HepG2 (cell line): ENCODE measurements around the gene PRDX5. TPM values are rescaled to one million over a fixed set of nuclear protein-coding genes. Genes with fewer than 3 reads are reported as not detected.
A peak's percentile ranks its signal among the peaks of the same experiment; 100 is the strongest.

Experiments
- EP300 ChIP-seq, 3 experiments: sonication (generic) in 1 of 3; formaldehyde crosslinking in 1 of 3; IDR thresholded peaks; 2 replicates each; pipeline versions ENCODE4 v1.5.1 to v1.6.1; 2011 to 2020; ENCODE audit warnings: low read depth in 2 of 3, low read length in 2 of 3, borderline replicate concordance in 1 of 3, improper control_type of control experiment in 1 of 3, mild to moderate bottlenecking in 1 of 3, missing genetic modification reagents in 1 of 3, moderate library complexity in 1 of 3
- EZH2 ChIP-seq: conservative IDR thresholded peaks from 2 replicates; pipeline ENCODE4 v1.6.1; 2012; ENCODE audit warnings: mild to moderate bottlenecking, low read depth, low read length, moderate library complexity
- FOXO1 ChIP-seq: sonication (generic); formaldehyde crosslinking; IDR thresholded peaks from 2 replicates; pipeline ENCODE4 v1.4.0; 2020; ENCODE audit warnings: missing genetic modification reagents
- HES4 ChIP-seq: sonication (generic); formaldehyde crosslinking; IDR thresholded peaks from 2 replicates; pipeline ENCODE4 v1.9.0; 2021; ENCODE audit warnings: mild to moderate bottlenecking, missing genetic modification reagents, borderline replicate concordance
- MATR3 ChIP-seq: sonication (generic); formaldehyde crosslinking; IDR thresholded peaks from 2 replicates; pipeline ENCODE4 v1.4.0; 2020; ENCODE audit warnings: missing genetic modification reagents
- MED8 ChIP-seq: sonication (generic); formaldehyde crosslinking; IDR thresholded peaks from 2 replicates; pipeline ENCODE4 v1.8.1; 2023; ENCODE audit warnings: mild to moderate bottlenecking, missing genetic modification reagents; ENCODE audit not compliant: insufficient replicate concordance
- MTA3 ChIP-seq: sonication (generic); formaldehyde crosslinking; IDR thresholded peaks from 2 replicates; pipeline ENCODE4 v1.4.0; 2020; ENCODE audit warnings: missing genetic modification reagents
- NCOA5 ChIP-seq: sonication (generic); formaldehyde crosslinking; IDR thresholded peaks from 2 replicates; pipeline ENCODE4 v1.4.0; 2020; ENCODE audit warnings: missing genetic modification reagents
- NFE2 ChIP-seq: sonication (generic); formaldehyde crosslinking; IDR thresholded peaks from 2 replicates; pipeline ENCODE4 v1.4.0; 2020; ENCODE audit warnings: missing genetic modification reagents
- PCBP1 ChIP-seq: fragments of 200-400 bp; formaldehyde crosslinking; IDR thresholded peaks from 2 replicates; pipeline ENCODE4 v1.6.1; 2017; ENCODE audit warnings: mild to moderate bottlenecking, low read depth, low read length, borderline replicate concordance
- RNF2 ChIP-seq: fragments of 450-650 bp; conservative IDR thresholded peaks from 2 replicates; pipeline ENCODE4 v1.6.1; 2016; ENCODE audit warnings: low read depth
- SALL1 ChIP-seq: sonication (generic); formaldehyde crosslinking; IDR thresholded peaks from 2 replicates; pipeline ENCODE4 v1.8.0; 2022; ENCODE audit warnings: mild to moderate bottlenecking, missing genetic modification reagents
- SIX1 ChIP-seq: sonication (generic); formaldehyde crosslinking; IDR thresholded peaks from 2 replicates; pipeline ENCODE4 v1.4.0; 2020; ENCODE audit warnings: missing genetic modification reagents, borderline replicate concordance
- ZNF296 ChIP-seq: sonication (generic); formaldehyde crosslinking; conservative IDR thresholded peaks from 2 replicates; pipeline ENCODE4 v1.5.0; 2020; ENCODE audit warnings: mild to moderate bottlenecking, missing genetic modification reagents
- ZNF3 ChIP-seq: IDR thresholded peaks from 2 replicates; pipeline ENCODE4 v1.7.0; 2017; ENCODE audit warnings: inconsistent platforms
- ZNF557 ChIP-seq: sonication (generic); formaldehyde crosslinking; IDR thresholded peaks from 2 replicates; pipeline ENCODE4 v1.4.0; 2020; ENCODE audit warnings: missing genetic modification reagents
- ZNF761 ChIP-seq: sonication (generic); formaldehyde crosslinking; conservative IDR thresholded peaks from 2 replicates; pipeline ENCODE4 v1.4.0; 2020; ENCODE audit warnings: mild to moderate bottlenecking, missing genetic modification reagents
- ZNF777 ChIP-seq: sonication (generic); formaldehyde crosslinking; IDR thresholded peaks from 2 replicates; pipeline ENCODE4 v1.4.0; 2020; ENCODE audit warnings: missing genetic modification reagents
- polyA plus RNA-seq, 8 experiments: library from polyadenylated mRNA; depleted of rRNA in 3 of 8; stranded (reverse) in 7 of 8; unstranded in 1 of 8; fragments of >200 nt; fragmentation: Illumina TruSeq in 4 of 8; extraction: Trizol in 4 of 8; gene quantifications; 2 replicates each; pipeline versions ENCODE4 v1.2.1 to v1.2.3, GENCODE V29; 2011 to 2016; ENCODE audit warnings: low read depth in 4 of 8, missing spikeins in 1 of 8, mixed read lengths in 1 of 8; ENCODE audit not compliant: insufficient read depth in 1 of 8
- total RNA-seq, 5 experiments: library from RNA; depleted of rRNA; stranded (reverse); fragments of >200 nt; fragmentation: Illumina TruSeq; extraction: Trizol; gene quantifications; 2 replicates each; pipeline ENCODE4 v1.2.3, GENCODE V29; 2016; ENCODE audit warnings: low read depth in 1 of 5
- TF ChIP-seq, protein P1 (sequence below): fragments of 450-650 bp; IDR thresholded peaks from 2 replicates; pipeline ENCODE4 v1.6.1; 2016
- TF ChIP-seq, protein P2 (sequence below): IDR thresholded peaks from 2 replicates; pipeline ENCODE4 v1.6.1; 2016
- TF ChIP-seq, protein P3 (sequence below): sonication (generic); formaldehyde crosslinking; IDR thresholded peaks from 2 replicates; pipeline ENCODE4 v1.5.0; 2020; ENCODE audit warnings: missing genetic modification reagents
- TF ChIP-seq, protein P4 (sequence below): sonication (generic); formaldehyde crosslinking; IDR thresholded peaks from 2 replicates; pipeline ENCODE4 v1.4.0; 2020; ENCODE audit warnings: missing genetic modification reagents, mild to moderate bottlenecking, borderline replicate concordance

PRDX5 gene
- total and polyA plus RNA-seq, 2 of the 13 experiments (the other 11 are each of a cell fraction or from before 2014, with no cell fraction given): 215 to 311 TPM

DNA sequence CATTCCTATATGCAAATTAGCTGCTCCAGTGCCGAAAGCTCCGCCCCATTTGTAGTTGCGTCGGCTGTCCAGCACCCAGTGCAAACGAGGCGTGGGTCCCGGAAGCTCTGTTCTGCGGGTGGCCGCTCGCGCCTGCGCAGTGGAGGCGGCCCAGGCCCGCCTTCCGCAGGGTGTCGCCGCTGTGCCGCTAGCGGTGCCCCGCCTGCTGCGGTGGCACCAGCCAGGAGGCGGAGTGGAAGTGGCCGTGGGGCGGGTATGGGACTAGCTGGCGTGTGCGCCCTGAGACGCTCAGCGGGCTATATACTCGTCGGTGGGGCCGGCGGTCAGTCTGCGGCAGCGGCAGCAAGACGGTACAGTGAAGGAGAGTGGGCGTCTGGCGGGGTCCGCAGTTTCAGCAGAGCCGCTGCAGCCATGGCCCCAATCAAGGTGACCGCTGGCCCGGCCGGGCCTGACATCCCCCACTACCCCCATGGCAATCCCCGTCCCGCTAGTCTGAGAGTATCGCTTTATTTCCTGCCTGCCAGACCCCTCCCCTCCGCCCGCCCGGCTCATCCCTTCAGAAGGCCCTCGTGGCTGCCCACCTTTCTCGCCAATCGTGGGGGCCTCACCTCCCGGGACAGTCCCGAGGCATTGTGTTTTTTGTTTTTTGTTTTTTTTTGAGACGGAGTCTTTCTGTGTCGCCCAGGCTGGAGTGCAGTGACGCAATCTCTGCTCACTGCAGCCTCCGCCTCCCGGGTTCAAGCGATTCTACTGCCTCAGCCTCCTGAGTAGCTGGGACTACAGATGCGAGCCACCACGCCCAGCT, at the start of gene PRDX5 (continued):
- TF ChIP-seq, protein P1, sequence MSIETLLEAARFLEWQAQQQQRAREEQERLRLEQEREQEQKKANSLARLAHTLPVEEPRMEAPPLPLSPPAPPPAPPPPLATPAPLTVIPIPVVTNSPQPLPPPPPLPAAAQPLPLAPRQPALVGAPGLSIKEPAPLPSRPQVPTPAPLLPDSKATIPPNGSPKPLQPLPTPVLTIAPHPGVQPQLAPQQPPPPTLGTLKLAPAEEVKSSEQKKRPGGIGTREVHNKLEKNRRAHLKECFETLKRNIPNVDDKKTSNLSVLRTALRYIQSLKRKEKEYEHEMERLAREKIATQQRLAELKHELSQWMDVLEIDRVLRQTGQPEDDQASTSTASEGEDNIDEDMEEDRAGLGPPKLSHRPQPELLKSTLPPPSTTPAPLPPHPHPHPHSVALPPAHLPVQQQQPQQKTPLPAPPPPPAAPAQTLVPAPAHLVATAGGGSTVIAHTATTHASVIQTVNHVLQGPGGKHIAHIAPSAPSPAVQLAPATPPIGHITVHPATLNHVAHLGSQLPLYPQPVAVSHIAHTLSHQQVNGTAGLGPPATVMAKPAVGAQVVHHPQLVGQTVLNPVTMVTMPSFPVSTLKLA: no peak
- TF ChIP-seq, protein P2, sequence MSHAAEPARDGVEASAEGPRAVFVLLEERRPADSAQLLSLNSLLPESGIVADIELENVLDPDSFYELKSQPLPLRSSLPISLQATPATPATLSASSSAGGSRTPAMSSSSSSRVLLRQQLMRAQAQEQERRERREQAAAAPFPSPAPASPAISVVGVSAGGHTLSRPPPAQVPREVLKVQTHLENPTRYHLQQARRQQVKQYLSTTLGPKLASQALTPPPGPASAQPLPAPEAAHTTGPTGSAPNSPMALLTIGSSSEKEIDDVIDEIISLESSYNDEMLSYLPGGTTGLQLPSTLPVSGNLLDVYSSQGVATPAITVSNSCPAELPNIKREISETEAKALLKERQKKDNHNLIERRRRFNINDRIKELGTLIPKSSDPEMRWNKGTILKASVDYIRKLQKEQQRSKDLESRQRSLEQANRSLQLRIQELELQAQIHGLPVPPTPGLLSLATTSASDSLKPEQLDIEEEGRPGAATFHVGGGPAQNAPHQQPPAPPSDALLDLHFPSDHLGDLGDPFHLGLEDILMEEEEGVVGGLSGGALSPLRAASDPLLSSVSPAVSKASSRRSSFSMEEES (CRISPR knock-in tag): no peak
- TF ChIP-seq FOXO1 (CRISPR knock-in tag) (0 out of 2 replicates have a peak, but pooled peaks have one; percentile 27), MATR3 (no peak), ZNF3 (CRISPR knock-in tag) (no peak), ZNF761 (CRISPR knock-in tag) (peak; percentile 69; the same call in 1 of the 2 replicates), ZNF296 (CRISPR knock-in tag) (no peak), NFE2 (CRISPR knock-in tag) (no peak), EP300 (IDR thresholded peaks at IDR 0.05; ENCODE audit: low read depth in 2 of 2, low read length in 2 of 2) (0 out of 4 replicates have a peak, but pooled peaks of 1 of the 2 experiments have one; percentile 5), EP300 (CRISPR knock-in tag; IDR thresholded peaks at IDR 0.05; ENCODE audit: borderline replicate concordance) (no peak), SIX1 (no peak), EZH2 (no peak), ZNF777 (CRISPR knock-in tag) (0 out of 2 replicates have a peak, but pooled peaks have one; percentile 27), SALL1 (CRISPR knock-in tag) (peak; percentile 77), HES4 (CRISPR knock-in tag) (no peak), MED8 (CRISPR knock-in tag) (no peak), RNF2 (no peak), NCOA5 (CRISPR knock-in tag) (no peak), PCBP1 (no peak), MTA3 (CRISPR knock-in tag) (no peak), ZNF557 (no peak)
- TF ChIP-seq, protein P3, sequence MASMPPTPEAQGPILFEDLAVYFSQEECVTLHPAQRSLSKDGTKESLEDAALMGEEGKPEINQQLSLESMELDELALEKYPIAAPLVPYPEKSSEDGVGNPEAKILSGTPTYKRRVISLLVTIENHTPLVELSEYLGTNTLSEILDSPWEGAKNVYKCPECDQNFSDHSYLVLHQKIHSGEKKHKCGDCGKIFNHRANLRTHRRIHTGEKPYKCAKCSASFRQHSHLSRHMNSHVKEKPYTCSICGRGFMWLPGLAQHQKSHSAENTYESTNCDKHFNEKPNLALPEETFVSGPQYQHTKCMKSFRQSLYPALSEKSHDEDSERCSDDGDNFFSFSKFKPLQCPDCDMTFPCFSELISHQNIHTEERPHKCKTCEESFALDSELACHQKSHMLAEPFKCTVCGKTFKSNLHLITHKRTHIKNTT (CRISPR knock-in tag): no peak
- TF ChIP-seq, protein P4, sequence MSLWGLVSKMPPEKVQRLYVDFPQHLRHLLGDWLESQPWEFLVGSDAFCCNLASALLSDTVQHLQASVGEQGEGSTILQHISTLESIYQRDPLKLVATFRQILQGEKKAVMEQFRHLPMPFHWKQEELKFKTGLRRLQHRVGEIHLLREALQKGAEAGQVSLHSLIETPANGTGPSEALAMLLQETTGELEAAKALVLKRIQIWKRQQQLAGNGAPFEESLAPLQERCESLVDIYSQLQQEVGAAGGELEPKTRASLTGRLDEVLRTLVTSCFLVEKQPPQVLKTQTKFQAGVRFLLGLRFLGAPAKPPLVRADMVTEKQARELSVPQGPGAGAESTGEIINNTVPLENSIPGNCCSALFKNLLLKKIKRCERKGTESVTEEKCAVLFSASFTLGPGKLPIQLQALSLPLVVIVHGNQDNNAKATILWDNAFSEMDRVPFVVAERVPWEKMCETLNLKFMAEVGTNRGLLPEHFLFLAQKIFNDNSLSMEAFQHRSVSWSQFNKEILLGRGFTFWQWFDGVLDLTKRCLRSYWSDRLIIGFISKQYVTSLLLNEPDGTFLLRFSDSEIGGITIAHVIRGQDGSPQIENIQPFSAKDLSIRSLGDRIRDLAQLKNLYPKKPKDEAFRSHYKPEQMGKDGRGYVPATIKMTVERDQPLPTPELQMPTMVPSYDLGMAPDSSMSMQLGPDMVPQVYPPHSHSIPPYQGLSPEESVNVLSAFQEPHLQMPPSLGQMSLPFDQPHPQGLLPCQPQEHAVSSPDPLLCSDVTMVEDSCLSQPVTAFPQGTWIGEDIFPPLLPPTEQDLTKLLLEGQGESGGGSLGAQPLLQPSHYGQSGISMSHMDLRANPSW (CRISPR knock-in tag): no peak; the same call in 1 of the 2 replicates
